NCI-H1694 (cell line): ENCODE data around the gene NEB.

Experiments
- DNase-seq: peaks from one replicate; lab custom pipeline; 2025; lab: John Stamatoyannopoulos, UW

Gene NEB

GRCh38 chr2:151556121-151556520 lies 178.2 kb downstream of the NEB start:
- DNase-seq = no peak

GRCh38 chr2:151552287-151552686 lies 182.0 kb downstream of the NEB start:
- DNase-seq = no peak

- no peak for DNase-seq
These were observed 182.7 kb downstream of the NEB start for GRCh38 chr2:151551556-151551955.

- DNase-seq = no peak
These were observed 185.1 kb downstream of the NEB start for GRCh38 chr2:151549191-151549590.

DNA sequence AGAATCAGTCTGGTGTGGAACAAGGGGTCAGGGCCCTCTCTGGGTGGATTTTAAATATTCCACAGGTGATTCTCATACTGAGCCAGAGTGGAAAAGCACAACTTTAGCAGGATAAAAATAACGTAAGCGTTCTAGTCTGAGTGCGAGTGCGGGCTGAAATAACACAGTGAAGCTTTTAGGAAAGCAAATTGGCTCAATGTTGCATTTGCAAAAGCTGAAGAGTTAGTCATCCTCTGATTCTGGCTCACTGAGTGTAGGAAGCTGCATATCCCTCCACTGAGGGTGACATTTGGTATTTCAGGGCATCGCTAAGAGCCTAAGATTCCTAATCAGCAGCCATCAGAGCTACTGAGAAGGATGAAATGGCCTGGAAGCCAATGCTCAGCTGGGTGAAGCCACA lies 189.8 kb downstream of the NEB start:
- DNase-seq = no peak

- no peak for DNase-seq
These were observed 190.4 kb downstream of the NEB start for GRCh38 chr2:151543876-151544275.

DNA sequence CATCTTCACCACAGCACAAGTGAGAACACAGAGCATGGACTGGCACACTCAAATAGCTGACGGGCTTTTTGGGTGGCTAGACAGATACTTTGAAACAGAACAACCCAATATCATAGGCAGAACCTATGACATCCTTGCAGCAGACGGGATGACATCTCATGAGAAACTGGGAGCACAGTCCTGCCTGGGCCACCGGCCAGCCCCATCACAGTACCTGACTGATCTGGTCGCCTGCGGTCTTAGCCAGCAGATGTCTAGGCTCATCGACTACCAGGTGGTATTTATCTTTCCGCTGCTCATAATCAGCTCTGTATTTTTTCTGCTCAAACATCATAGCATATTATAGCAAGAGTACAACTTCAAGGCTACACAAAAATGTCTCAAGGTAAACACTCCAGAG lies 200.3 kb downstream of the NEB start:
- DNase-seq = no peak

- no peak for DNase-seq
These were observed 201.1 kb downstream of the NEB start for GRCh38 chr2:151533127-151533526.

DNA sequence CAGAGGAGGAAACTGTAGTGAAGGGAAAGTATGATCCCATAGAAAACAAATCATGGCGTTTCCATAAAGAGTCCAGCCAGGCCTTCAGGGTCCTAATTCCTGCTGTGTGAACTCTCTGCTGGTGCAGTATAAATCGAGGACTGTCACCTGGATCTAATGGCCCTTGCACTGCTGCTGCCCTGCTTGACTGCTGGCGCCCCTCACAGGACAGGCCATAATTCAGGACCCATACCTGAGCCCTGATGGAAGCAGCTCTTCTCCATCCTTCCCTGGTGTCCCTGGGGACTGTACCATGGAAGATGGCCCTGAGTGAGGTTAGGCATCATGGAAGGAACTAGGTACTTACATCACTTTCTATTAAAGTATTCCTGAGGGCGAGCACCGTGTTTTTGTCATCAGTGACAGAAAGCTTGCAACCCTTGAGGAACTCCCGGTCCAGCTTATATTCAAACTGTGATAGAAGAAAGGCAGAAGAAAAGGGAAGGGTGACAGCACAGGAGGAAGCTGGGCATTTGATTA lies 207.6 kb downstream of the NEB start:
- DNase-seq = no peak

DNA sequence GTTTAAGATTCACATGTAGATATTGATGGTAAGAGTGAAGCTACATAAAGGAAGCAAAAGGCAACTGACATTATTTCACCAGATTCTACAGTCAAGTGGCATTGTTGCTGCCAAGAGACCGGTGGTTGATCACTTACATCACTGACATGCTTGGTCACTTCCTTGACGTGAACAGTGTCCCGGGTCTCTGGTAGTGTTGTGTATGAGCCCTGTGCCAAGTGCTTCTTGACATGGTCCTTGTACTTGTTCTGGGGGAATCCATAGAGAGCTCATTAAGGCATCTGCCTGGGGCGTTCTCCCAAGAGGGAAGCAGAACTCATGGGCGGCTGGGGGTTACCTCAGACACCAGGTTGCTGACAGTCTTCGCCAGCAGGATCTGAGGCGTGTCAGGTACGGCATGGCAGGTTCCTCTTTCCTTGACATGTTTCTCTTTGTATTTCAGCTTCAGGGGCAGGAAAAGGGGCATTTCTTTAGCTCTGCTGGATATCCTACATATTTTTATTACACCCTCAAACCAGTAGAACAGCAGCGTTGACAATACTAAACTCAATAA lies 208.4 kb downstream of the NEB start:
- DNase-seq = no peak

- DNase-seq = no peak
These were observed 210.4 kb downstream of the NEB start for GRCh38 chr2:151523850-151524249.

- no peak for DNase-seq
These were observed 211.7 kb downstream of the NEB start for GRCh38 chr2:151522556-151522955.

DNA sequence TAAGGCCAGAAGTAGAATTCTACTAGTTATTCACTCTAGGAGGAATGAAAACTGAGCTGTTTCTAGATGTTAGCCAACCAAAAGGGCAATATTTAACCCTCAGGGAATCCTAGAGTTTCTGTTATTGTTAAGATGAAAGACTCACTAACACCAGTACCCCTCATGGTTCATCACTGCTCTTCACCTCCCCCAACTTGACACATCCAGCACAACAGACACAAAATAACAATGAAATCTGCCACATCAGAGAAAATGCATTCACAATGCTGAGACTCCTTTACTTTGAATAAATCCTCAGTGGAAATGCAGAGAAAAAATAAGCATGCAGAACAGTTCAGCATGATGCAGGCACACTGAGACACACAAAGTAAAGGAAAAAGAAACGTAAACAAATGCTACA lies 213.3 kb downstream of the NEB start:
- DNase-seq = no peak

- DNase-seq = no peak
These were observed 215.5 kb downstream of the NEB start for GRCh38 chr2:151518802-151519201.

DNA sequence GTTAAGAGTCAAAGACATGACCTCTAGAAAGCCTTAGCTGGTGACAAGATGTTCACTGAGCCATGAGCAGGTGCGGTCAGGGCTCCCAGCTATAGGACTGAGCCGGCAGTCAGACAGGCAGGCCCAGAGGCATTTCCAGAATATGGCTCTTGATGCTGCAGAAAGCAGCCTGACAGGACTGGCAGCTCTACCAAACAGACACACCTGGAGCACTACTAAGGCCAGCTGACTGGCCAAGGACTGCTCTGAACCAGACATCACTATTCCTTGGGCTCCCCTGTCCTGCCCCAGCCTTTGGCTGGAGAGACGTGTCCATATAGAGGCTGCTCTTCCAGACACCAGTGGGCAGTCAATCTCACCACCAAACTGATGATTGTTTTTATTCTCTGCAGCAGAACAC lies 225.8 kb downstream of the NEB start:
- DNase-seq = no peak

DNA sequence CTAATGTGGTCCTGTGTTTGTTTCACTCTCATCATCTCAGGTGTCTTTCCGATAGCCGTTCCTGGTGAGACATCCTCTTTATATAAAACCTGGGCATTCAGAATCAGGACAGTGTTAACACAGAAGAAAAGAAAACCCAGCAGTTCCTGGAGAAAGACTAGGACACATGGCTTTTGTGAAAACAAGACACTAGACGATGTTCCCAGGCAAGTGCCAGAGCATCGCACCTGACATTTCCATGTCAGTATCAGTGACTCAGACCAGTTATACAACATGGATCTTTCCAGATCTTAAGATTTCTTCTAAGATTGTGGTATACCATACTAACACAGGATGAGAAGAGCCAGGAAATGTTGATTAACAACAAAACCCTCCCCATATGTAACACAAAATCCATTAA lies 228.1 kb downstream of the NEB start:
- DNase-seq = no peak

DNA sequence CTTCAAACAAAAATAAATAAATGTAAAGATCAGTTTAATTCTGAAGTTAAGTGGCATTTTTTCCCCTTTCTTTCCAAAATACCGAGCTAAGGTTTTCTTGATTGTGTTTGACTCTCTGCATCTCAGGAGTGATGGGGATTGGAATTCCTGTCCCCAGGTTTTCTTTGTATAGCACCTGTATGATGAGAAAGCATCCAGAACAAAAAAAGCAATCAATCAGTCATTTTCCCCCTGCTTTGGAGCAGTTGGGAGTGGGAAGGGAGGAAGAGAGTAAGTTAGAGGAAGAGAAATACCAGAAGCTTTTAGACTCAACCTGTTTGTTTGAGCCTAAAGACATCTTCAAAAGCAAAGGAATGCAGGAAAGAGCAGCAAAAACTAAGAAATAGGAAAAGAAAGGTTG lies 236.1 kb downstream of the NEB start:
- no peak for DNase-seq

GRCh38 chr2:151491496-151491895 lies 242.8 kb downstream of the NEB start:
- DNase-seq = no peak

DNA sequence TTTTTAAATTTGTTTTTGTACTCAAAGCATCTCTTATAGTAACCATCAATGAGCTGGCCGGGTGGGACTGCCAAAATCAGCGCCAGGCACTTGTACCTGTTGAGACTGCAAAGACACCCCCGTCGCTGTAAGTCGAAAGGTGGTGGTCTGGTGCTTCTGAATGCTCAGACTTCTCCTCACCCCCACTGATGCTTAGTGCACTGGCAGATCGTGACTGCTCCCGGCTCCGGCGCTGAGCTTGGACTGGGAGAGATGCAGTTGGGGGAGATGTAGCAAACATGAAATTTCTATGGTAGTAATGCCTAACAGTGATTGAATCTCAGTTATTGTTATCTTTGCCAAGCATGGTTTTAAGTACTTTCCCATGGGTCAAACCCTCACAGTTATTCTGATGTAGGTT lies 244.0 kb downstream of the NEB start:
- DNase-seq = no peak

- no peak for DNase-seq
These were observed 248.2 kb downstream of the NEB start for GRCh38 chr2:151486053-151486452.

GRCh38 chr2:151484100-151484499 lies 250.2 kb downstream of the NEB start:
- no peak for DNase-seq

DNA sequence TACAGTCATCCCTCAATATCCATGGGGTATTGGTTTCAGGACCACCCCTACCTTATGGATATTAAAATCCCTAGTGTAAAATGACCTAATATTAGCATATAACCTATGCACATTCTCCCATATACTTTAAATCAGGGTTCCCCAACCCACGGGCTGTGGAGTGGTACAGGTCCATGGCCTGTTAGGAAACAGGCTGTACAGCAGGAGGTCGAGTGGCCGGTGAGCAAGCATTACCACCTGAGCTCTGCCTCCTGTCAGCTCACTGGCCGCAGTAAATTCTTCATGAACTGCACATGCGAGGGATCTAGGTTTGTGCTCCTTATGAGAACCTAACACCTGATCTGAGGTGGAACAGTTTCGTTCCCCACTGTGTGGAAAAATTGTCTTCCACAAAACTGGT lies 250.7 kb downstream of the NEB start:
- DNase-seq = no peak

- no peak for DNase-seq
These were observed 252.0 kb downstream of the NEB start for GRCh38 chr2:151482171-151482725.

GRCh38 chr2:151481744-151482143 lies 252.5 kb downstream of the NEB start:
- DNase-seq = no peak
